ENCODE results near the gene PIEZO2.

The PIEZO2 gene

GRCh38 chr18:11064106-11064505 is 85.3 kb downstream of the PIEZO2 start:
- DNase-seq = no peak

- DNase-seq = no peak
Measured at GRCh38 chr18:11055721-11056120, 93.6 kb downstream of the PIEZO2 start.

- DNase-seq = no peak
Measured at GRCh38 chr18:11054497-11054896, 94.9 kb downstream of the PIEZO2 start.

GRCh38 chr18:11053293-11053692 is 96.1 kb downstream of the PIEZO2 start:
- no peak for DNase-seq

GRCh38 chr18:11052800-11053199 is 96.6 kb downstream of the PIEZO2 start:
- DNase-seq = no peak

- no peak for DNase-seq
Measured at GRCh38 chr18:11051462-11051861, 97.9 kb downstream of the PIEZO2 start.

- no peak for DNase-seq
Measured at GRCh38 chr18:11050966-11051365, 98.4 kb downstream of the PIEZO2 start.

- DNase-seq = no peak
Measured at GRCh38 chr18:11047817-11048216, 101.6 kb downstream of the PIEZO2 start.

GRCh38 chr18:11047156-11047555 is 102.2 kb downstream of the PIEZO2 start:
- DNase-seq = no peak

- no peak for DNase-seq
Measured at GRCh38 chr18:11046140-11046539, 103.2 kb downstream of the PIEZO2 start.

GRCh38 chr18:11043694-11044093 is 105.7 kb downstream of the PIEZO2 start:
- DNase-seq = no peak

- no peak for DNase-seq
Measured at GRCh38 chr18:11042247-11042646, 107.1 kb downstream of the PIEZO2 start.

GRCh38 chr18:11040823-11041656 is 108.3 kb downstream of the PIEZO2 start:
- no peak for DNase-seq

GRCh38 chr18:11040359-11040758 is 109.0 kb downstream of the PIEZO2 start:
- no peak for DNase-seq

- no peak for DNase-seq
Measured at GRCh38 chr18:11037533-11038240, 111.7 kb downstream of the PIEZO2 start.

GRCh38 chr18:11035814-11036495 is 113.4 kb downstream of the PIEZO2 start:
- no peak for DNase-seq

- no peak for DNase-seq
Measured at GRCh38 chr18:11035376-11035775, 114.0 kb downstream of the PIEZO2 start.

GRCh38 chr18:11034884-11035283 is 114.5 kb downstream of the PIEZO2 start:
- DNase-seq = no peak

- no peak for DNase-seq
Measured at GRCh38 chr18:11033503-11033902, 115.9 kb downstream of the PIEZO2 start.

GRCh38 chr18:11031966-11032365 is 117.4 kb downstream of the PIEZO2 start:
- no peak for DNase-seq

- no peak for DNase-seq
Measured at GRCh38 chr18:11029021-11029420, 120.3 kb downstream of the PIEZO2 start.

GRCh38 chr18:11027862-11028261 is 121.5 kb downstream of the PIEZO2 start:
- DNase-seq = no peak

GRCh38 chr18:11025671-11026070 is 123.7 kb downstream of the PIEZO2 start:
- DNase-seq = no peak

Measured in activated naive CD4-positive, alpha-beta T cell treated with Interleukin-2 at 50 U/mL for 16 hours (primary cell).